Liver (tissue), 9 donors: ENCODE data around the gene AGPAT4. TPM values are rescaled to one million over a fixed set of nuclear protein-coding genes. Genes with fewer than 3 reads are reported as not detected.
A peak's percentile ranks its signal among the peaks of the same experiment; 100 is the strongest.

Experiments used
- DNase-seq: peaks from one replicate; pipeline ENCODE4 v3.0.0-alpha.2; 2017; ENCODE audit warnings: low spot score
- H3K27ac ChIP-seq, 2 donors: one replicate each; pipeline ENCODE4 v1.7.0; 2013; ENCODE audit warnings: inconsistent platforms in 2 of 2, low read length in 2 of 2, control low read depth in 1 of 2, low read depth in 1 of 2, mild to moderate bottlenecking in 1 of 2
- H3K27me3 ChIP-seq, 4 donors: one replicate each; pipeline versions ENCODE4 v1.6.1 to v1.7.0; 2013; ENCODE audit warnings: low read length in 3 of 4, inconsistent platforms in 1 of 4, mild to moderate bottlenecking in 1 of 4, moderate library complexity in 1 of 4; ENCODE audit not compliant: control insufficient read depth in 4 of 4, insufficient read depth in 4 of 4
- H3K36me3 ChIP-seq, 4 donors: one replicate each; pipeline versions ENCODE4 v1.6.1 to v1.7.0; 2013; ENCODE audit warnings: low read length in 3 of 4, mild to moderate bottlenecking in 3 of 4, low read depth in 1 of 4, moderate library complexity in 1 of 4; ENCODE audit not compliant: control insufficient read depth in 4 of 4, insufficient read depth in 3 of 4
- H3K4me1 ChIP-seq, 4 donors: one replicate each; pipeline versions ENCODE4 v1.6.1 to v1.7.0; 2013; ENCODE audit warnings: low read length in 3 of 4, mild to moderate bottlenecking in 3 of 4, moderate library complexity in 1 of 4; ENCODE audit not compliant: control insufficient read depth in 4 of 4, insufficient read depth in 4 of 4
- H3K4me3 ChIP-seq, 3 donors: one replicate each; pipeline versions ENCODE4 v1.6.1 to v1.7.0; 2013; ENCODE audit warnings: low read length in 3 of 3, control low read depth in 1 of 3, low read depth in 1 of 3, mild to moderate bottlenecking in 1 of 3
- H3K9ac ChIP-seq, 2 donors: one replicate each; pipeline ENCODE4 v1.7.0; 2013; ENCODE audit warnings: low read length in 2 of 2, mild to moderate bottlenecking in 2 of 2, moderate library complexity in 2 of 2, control low read depth in 1 of 2, low read depth in 1 of 2
- H3K9me3 ChIP-seq, 4 donors: one replicate each; pipeline versions ENCODE4 v1.6.1 to v1.7.0; 2013; ENCODE audit warnings: low read length in 3 of 4; ENCODE audit not compliant: control insufficient read depth in 4 of 4
- ATF3 ChIP-seq: IDR thresholded peaks from 2 replicates; pipeline ENCODE4 v1.6.1; 2016; ENCODE audit warnings: antibody characterized with exemption
- EGR1 ChIP-seq, 2 donors: IDR thresholded peaks; 2 replicates each; pipeline ENCODE4 v1.6.1; 2016 to 2018; ENCODE audit warnings: antibody characterized with exemption in 2 of 2, low read depth in 2 of 2
- FOXA1 ChIP-seq: IDR thresholded peaks from 2 replicates; pipeline ENCODE4 v1.6.1; 2016; ENCODE audit warnings: antibody characterized with exemption
- FOXA2 ChIP-seq: IDR thresholded peaks from 2 replicates; pipeline ENCODE4 v1.6.1; 2016; ENCODE audit warnings: antibody characterized with exemption
- GABPA ChIP-seq, 2 donors: IDR thresholded peaks in 1 of 2; conservative IDR thresholded peaks in 1 of 2; 2 replicates each; pipeline ENCODE4 v1.6.1; 2016; ENCODE audit warnings: antibody characterized with exemption in 2 of 2, mild to moderate bottlenecking in 1 of 2, moderate library complexity in 1 of 2
- HNF4A ChIP-seq, 2 donors: conservative IDR thresholded peaks; 2 replicates each; pipeline ENCODE4 v1.6.1; 2016; ENCODE audit warnings: antibody characterized with exemption in 2 of 2, mild to moderate bottlenecking in 2 of 2
- HNF4G ChIP-seq: IDR thresholded peaks from 2 replicates; pipeline ENCODE4 v1.6.1; 2016; ENCODE audit warnings: antibody characterized with exemption
- JUND ChIP-seq, 2 donors: IDR thresholded peaks; 2 replicates each; pipeline ENCODE4 v1.6.1; 2016; ENCODE audit warnings: antibody characterized with exemption in 2 of 2
- NR2F2 ChIP-seq: IDR thresholded peaks from 2 replicates; pipeline ENCODE4 v1.6.1; 2016; ENCODE audit warnings: antibody characterized with exemption
- RAD21 ChIP-seq, 2 donors: IDR thresholded peaks; 2 replicates each; pipeline ENCODE4 v1.6.1; 2016; ENCODE audit warnings: antibody characterized with exemption in 2 of 2, mild to moderate bottlenecking in 2 of 2
- REST ChIP-seq: IDR thresholded peaks from 2 replicates; pipeline ENCODE4 v1.6.1; 2016; ENCODE audit warnings: antibody characterized with exemption, mild to moderate bottlenecking
- RXRA ChIP-seq, 2 donors: IDR thresholded peaks; 2 replicates each; pipeline ENCODE4 v1.6.1; 2017 to 2018; ENCODE audit warnings: antibody characterized with exemption in 2 of 2, mild to moderate bottlenecking in 1 of 2
- SP1 ChIP-seq: IDR thresholded peaks from 2 replicates; pipeline ENCODE4 v1.6.1; 2018; ENCODE audit warnings: antibody characterized with exemption, mild to moderate bottlenecking
- TAF1 ChIP-seq: conservative IDR thresholded peaks from 2 replicates; pipeline ENCODE4 v1.6.1; 2016; ENCODE audit warnings: antibody characterized with exemption, mild to moderate bottlenecking
- YY1 ChIP-seq: IDR thresholded peaks from 2 replicates; pipeline ENCODE4 v1.6.1; 2016; ENCODE audit warnings: antibody characterized with exemption, mild to moderate bottlenecking
- ZBTB33 ChIP-seq: IDR thresholded peaks from 2 replicates; pipeline ENCODE4 v1.6.1; 2016; ENCODE audit warnings: antibody characterized with exemption
- WGBS: extraction: QIAGEN DNeasy Blood & Tissue Kit; methylation state at CpG from one replicate; pipeline ENCODE4 v1.1.7; 2013; 5-methylcytosine and 5-hydroxymethylcytosine counted together
- polyA plus RNA-seq, 2 donors: library from polyadenylated mRNA; stranded (reverse) in 1 of 2; unstranded in 1 of 2; fragments of 200-250 nt in 1 of 2; fragments of >200 nt in 1 of 2; fragmentation: Nextera tagmentation in 1 of 2; extraction: Ambion mirVana in 1 of 2; gene quantifications; one replicate each; pipeline versions ENCODE4 v1.2.1 to v1.2.3, GENCODE V29; 2013 to 2015
- total RNA-seq, 2 donors: library from RNA; depleted of rRNA; stranded (reverse); fragments of >200 nt; gene quantifications; one replicate each; pipeline ENCODE4 v1.2.3, GENCODE V29; 2014
- TF ChIP-seq, protein P1 (sequence below): IDR thresholded peaks from 2 replicates; pipeline ENCODE4 v1.6.1; 2016; ENCODE audit warnings: antibody characterized with exemption
- TF ChIP-seq, protein P2 (sequence below): fragments of 150-350 bp; IDR thresholded peaks from 2 replicates; pipeline ENCODE4 v1.5.1; 2017; ENCODE audit warnings: improper control_type of control experiment, low read depth, low read length; ENCODE audit not compliant: missing input control
- donor health status: healthy.
- donor health status: healthy.
- donor health status: healthy.
- donor health status: healthy.
- donor health status: healthy.

Gene AGPAT4
- total and polyA plus RNA-seq, 4 donors, result 0.44 to 17.5 (median 0.69) TPM

DNA sequence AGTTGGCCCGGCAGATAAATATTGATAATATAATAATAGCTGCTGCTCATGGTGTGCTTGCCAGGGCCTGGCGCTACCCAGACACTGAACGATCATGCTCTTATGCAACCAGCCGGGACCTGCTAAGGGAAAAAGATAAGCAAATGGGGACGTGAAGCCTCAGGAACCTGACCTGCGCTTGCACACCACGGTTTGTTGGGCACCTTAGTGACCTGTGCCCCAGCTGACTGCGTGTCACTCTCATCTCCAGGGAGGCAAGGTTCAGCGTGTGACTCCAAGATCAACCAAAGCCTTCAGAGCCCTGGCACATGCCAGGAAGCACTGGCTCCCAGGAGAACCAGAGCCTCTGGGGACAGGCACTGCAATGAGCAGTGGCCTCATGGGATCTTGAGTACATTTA is 111.1 kb downstream of the AGPAT4 start:
- H3K27me3 ChIP-seq, result no peaks in the 10 kb centered on the region
- 44% methylated on average over 9 of the region's 9 CpGs for WGBS
- peaks cover 0 to 15% (median 9%) of the 10 kb centered on the region in 4 donors for H3K4me1 ChIP-seq
- no peaks in the 10 kb centered on the region for H3K9me3 ChIP-seq
- H3K4me3 ChIP-seq, result no peak overlapping the region
- H3K36me3 ChIP-seq, result no peaks in the 10 kb centered on the region
- no peak overlapping the region for H3K9ac ChIP-seq
- H3K27ac ChIP-seq, result peak overlapping the region in 1 of 2 donors; percentile 28
- TF ChIP-seq HNF4A (conservative IDR thresholded peaks at IDR 0.05), result peak; percentile 87 to 98
- peak in 1 of 2 donors; percentile 42 for TF ChIP-seq GABPA (IDR thresholded peaks at IDR 0.05 in 1 of 2, conservative IDR thresholded peaks at IDR 0.05 in 1 of 2)
- TF ChIP-seq RXRA (IDR thresholded peaks at IDR 0.05), result peak; percentile 91 to 97
- TF ChIP-seq REST, result peak; percentile 65
- peak in 1 of 2 donors; percentile 47 for TF ChIP-seq RAD21 (IDR thresholded peaks at IDR 0.05)
- peak; percentile 81 for TF ChIP-seq YY1
- peak; percentile 78 for TF ChIP-seq HNF4G
- TF ChIP-seq TAF1, result no peak
- TF ChIP-seq ATF3, result peak; percentile 2
- peak in 1 of 2 donors; percentile 64 for TF ChIP-seq EGR1 (IDR thresholded peaks at IDR 0.05; ENCODE audit: low read depth in 2 of 2)
- peak; percentile 86 for TF ChIP-seq SP1
- peak; percentile 87 for TF ChIP-seq ZBTB33
- TF ChIP-seq, protein P1, sequence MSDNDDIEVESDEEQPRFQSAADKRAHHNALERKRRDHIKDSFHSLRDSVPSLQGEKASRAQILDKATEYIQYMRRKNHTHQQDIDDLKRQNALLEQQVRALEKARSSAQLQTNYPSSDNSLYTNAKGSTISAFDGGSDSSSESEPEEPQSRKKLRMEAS, result peak; percentile 86
- TF ChIP-seq FOXA2, result peak; percentile 83
- TF ChIP-seq, protein P2, sequence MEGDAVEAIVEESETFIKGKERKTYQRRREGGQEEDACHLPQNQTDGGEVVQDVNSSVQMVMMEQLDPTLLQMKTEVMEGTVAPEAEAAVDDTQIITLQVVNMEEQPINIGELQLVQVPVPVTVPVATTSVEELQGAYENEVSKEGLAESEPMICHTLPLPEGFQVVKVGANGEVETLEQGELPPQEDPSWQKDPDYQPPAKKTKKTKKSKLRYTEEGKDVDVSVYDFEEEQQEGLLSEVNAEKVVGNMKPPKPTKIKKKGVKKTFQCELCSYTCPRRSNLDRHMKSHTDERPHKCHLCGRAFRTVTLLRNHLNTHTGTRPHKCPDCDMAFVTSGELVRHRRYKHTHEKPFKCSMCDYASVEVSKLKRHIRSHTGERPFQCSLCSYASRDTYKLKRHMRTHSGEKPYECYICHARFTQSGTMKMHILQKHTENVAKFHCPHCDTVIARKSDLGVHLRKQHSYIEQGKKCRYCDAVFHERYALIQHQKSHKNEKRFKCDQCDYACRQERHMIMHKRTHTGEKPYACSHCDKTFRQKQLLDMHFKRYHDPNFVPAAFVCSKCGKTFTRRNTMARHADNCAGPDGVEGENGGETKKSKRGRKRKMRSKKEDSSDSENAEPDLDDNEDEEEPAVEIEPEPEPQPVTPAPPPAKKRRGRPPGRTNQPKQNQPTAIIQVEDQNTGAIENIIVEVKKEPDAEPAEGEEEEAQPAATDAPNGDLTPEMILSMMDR, result no peak
- TF ChIP-seq JUND (IDR thresholded peaks at IDR 0.05), result peak in 1 of 2 donors; percentile 81
- TF ChIP-seq NR2F2, result peak; percentile 68
- peak; percentile 68 for TF ChIP-seq FOXA1
- no peak for DNase-seq
